Activated CD4-positive, alpha-beta T cell treated with anti-CD3 and anti-CD28 coated beads for 1 hour (primary cell): ENCODE data around the gene NES.

Experiments
- DNase-seq: peaks from one replicate; pipeline ENCODE4 v3.0.0-alpha.2; 2020

Gene NES

GRCh38 chr1:156680056-156680455 lies 2.8 kb upstream of the NES start:
- no peak for DNase-seq

- no peak for DNase-seq
These were observed 699 bp upstream of the NES start for GRCh38 chr1:156677616-156678596.

- DNase-seq, result no peak
These were observed 940 bp downstream of the NES start for GRCh38 chr1:156676114-156676819.

- DNase-seq, result no peak
These were observed 1.7 kb downstream of the NES start for GRCh38 chr1:156675210-156676113.

- no peak for DNase-seq
These were observed 3.7 kb downstream of the NES start for GRCh38 chr1:156673387-156674121.

GRCh38 chr1:156671804-156672203 lies 5.4 kb downstream of the NES start:
- DNase-seq, result no peak

GRCh38 chr1:156670791-156671190 lies 6.4 kb downstream of the NES start:
- DNase-seq, result no peak

- no peak for DNase-seq
These were observed 6.8 kb downstream of the NES start for GRCh38 chr1:156670359-156670758.

- no peak for DNase-seq
These were observed 7.4 kb downstream of the NES start for GRCh38 chr1:156669794-156670193.

GRCh38 chr1:156668801-156669637 lies 8.2 kb downstream of the NES start:
- no peak for DNase-seq

GRCh38 chr1:156667968-156668709 lies 9.1 kb downstream of the NES start:
- no peak for DNase-seq

- no peak for DNase-seq
These were observed 9.6 kb downstream of the NES start for GRCh38 chr1:156667610-156667967.

- DNase-seq, result no peak
These were observed 10.2 kb downstream of the NES start for GRCh38 chr1:156666862-156667609.

- no peak for DNase-seq
These were observed 11.7 kb downstream of the NES start for GRCh38 chr1:156665539-156665938.

GRCh38 chr1:156664767-156665411 lies 12.3 kb downstream of the NES start:
- DNase-seq, result no peak

- DNase-seq, result no peak
These were observed 13.0 kb downstream of the NES start for GRCh38 chr1:156664046-156664766.

- DNase-seq, result no peak
These were observed 14.0 kb downstream of the NES start for GRCh38 chr1:156663178-156663577.

GRCh38 chr1:156662800-156663055 lies 14.5 kb downstream of the NES start:
- no peak for DNase-seq
